HepG2 (cell line): Measurements from ENCODE around the gene PCYT2. TPM values are rescaled to one million over a fixed set of nuclear protein-coding genes. Genes with fewer than 3 reads are reported as not detected.

Experiments used
- ATAC-seq: fragments of 200-7000 bp; cut with Tn5 transposase; 3 replicates; pipeline ENCODE4 v1.9.1; 2020; ENCODE audit warnings: mild to moderate bottlenecking, moderate library complexity
- BruUV-seq: library from RNA; stranded (reverse); fragments of 400-500 nt; replicated peaks from 2 replicates; lab custom pipeline; 2021; lab: Mats Ljungman, UMichigan
- CTCF ChIA-PET: fragments of 300-600 bp; formaldehyde crosslinking; extraction: SDS; loops from one replicate; lab custom pipeline; 2021; ENCODE audit warnings: low total read pairs, inconsistent platforms, low intra/inter-chr PET ratio; lab: Yijun Ruan, JAX
- POLR2A ChIA-PET: fragments of 350-600 bp; sonication (Branson Sonifier 250); formaldehyde crosslinking; loops from one replicate; lab custom pipeline; 2020; ENCODE audit warnings: antibody characterized with exemption, inconsistent platforms; lab: Yijun Ruan, JAX
- DNase-seq: peaks from one replicate; pipeline ENCODE4 v3.0.0-alpha.2; 2015; ENCODE audit warnings: low spot score
- FAIRE-seq: peaks from 3 replicates; lab custom pipeline; 2011; peaks lifted over from hg19 to GRCh38; lab: Jason Lieb, UNC
- H2AFZ ChIP-seq: one replicate; pipeline ENCODE4 v1.6.1; 2011; ENCODE audit warnings: low read length, inconsistent platforms
- H3K27ac ChIP-seq: fragments of 300-600 bp; 3 replicates; pipeline ENCODE4 v1.8.0; 2011; ENCODE audit warnings: mixed run types, mild to moderate bottlenecking, mixed read lengths, low read length, inconsistent platforms; ENCODE audit not compliant: insufficient read depth; ENCODE audit errors: extremely low read length
- H3K27me3 ChIP-seq, 2 experiments: fragments of 200-600 bp in 1 of 2; 2 replicates in 1 of 2; 3 replicates in 1 of 2; pipeline versions ENCODE4 v1.6.0 to v1.8.0; 2011; ENCODE audit warnings: low read length in 2 of 2, mild to moderate bottlenecking in 2 of 2, moderate library complexity in 2 of 2, inconsistent platforms in 1 of 2; ENCODE audit not compliant: insufficient read depth in 2 of 2, control insufficient read depth in 1 of 2
- H3K36me3 ChIP-seq, 2 experiments: fragments of 200-600 bp in 1 of 2; replicated peaks in 1 of 2; 2 replicates in 1 of 2; 3 replicates in 1 of 2; pipeline versions ENCODE4 v1.5.1 to v1.8.0; 2011; ENCODE audit warnings: low read length in 2 of 2, inconsistent platforms in 1 of 2; ENCODE audit not compliant: insufficient read depth in 2 of 2, control insufficient read depth in 1 of 2
- H3K4me1 ChIP-seq: 2 replicates; pipeline ENCODE4 v1.5.1; 2012; ENCODE audit warnings: low read length, inconsistent platforms; ENCODE audit not compliant: insufficient read depth
- H3K4me2 ChIP-seq: 2 replicates; pipeline ENCODE4 v1.6.0; 2011; ENCODE audit warnings: low read depth, low read length, inconsistent platforms
- H3K4me3 ChIP-seq, 3 experiments: fragments of 200-600 bp in 1 of 3; sonication (generic), shearing (Covaris generic) in 1 of 3; replicated peaks in 1 of 3; 2 replicates each; pipeline ENCODE4 v1.5.1; 2011 to 2016; ENCODE audit warnings: low read length in 3 of 3, inconsistent platforms in 2 of 3, low read depth in 2 of 3, mild to moderate bottlenecking in 2 of 3, control low read depth in 1 of 3, mixed read lengths in 1 of 3; ENCODE audit not compliant: insufficient read depth in 1 of 3
- H3K79me2 ChIP-seq: one replicate; pipeline ENCODE4 v1.6.1; 2011; ENCODE audit warnings: low read length, inconsistent platforms; ENCODE audit not compliant: insufficient read depth
- H3K9ac ChIP-seq: 2 replicates; pipeline ENCODE4 v1.6.0; 2011; ENCODE audit warnings: mild to moderate bottlenecking, low read depth, low read length, inconsistent platforms; ENCODE audit not compliant: insufficient read depth
- H3K9me3 ChIP-seq: 2 replicates; pipeline ENCODE4 v1.5.1; 2012; ENCODE audit warnings: mild to moderate bottlenecking, low read length
- H4K20me1 ChIP-seq: 2 replicates; pipeline ENCODE4 v1.6.0; 2011; ENCODE audit warnings: inconsistent platforms, mild to moderate bottlenecking, low read length, moderate library complexity; ENCODE audit not compliant: insufficient read depth
- AGO2 ChIP-seq: fragments of 200-400 bp; formaldehyde crosslinking; optimal IDR thresholded peaks from 2 replicates; pipeline ENCODE3; 2017; ENCODE audit warnings: mild to moderate bottlenecking, low read depth, low read length, moderate library complexity
- CHD2 ChIP-seq: IDR thresholded peaks from 2 replicates; pipeline ENCODE4 v1.6.1; 2011; ENCODE audit warnings: low read depth, low read length, improper control_type of control experiment
- DNMT3B ChIP-seq: conservative IDR thresholded peaks from 2 replicates; pipeline ENCODE4 v1.6.1; 2016; ENCODE audit warnings: missing biosample characterization, control low read depth
- GTF2F1 ChIP-seq: fragments of 150-350 bp; IDR thresholded peaks from 2 replicates; pipeline ENCODE4 v1.6.1; 2014; ENCODE audit warnings: low read length
- HNF4G ChIP-seq, 2 experiments: sonication (generic) in 1 of 2; formaldehyde crosslinking in 1 of 2; IDR thresholded peaks; 2 replicates each; pipeline versions ENCODE4 v1.4.0 to v1.6.1; 2011 to 2020; ENCODE audit warnings: borderline replicate concordance in 2 of 2, low read depth in 2 of 2, mild to moderate bottlenecking in 2 of 2, low read length in 1 of 2, missing genetic modification reagents in 1 of 2, moderate library complexity in 1 of 2
- HNRNPL ChIP-seq: fragments of 200-400 bp; formaldehyde crosslinking; IDR thresholded peaks from 2 replicates; pipeline ENCODE4 v1.6.1; 2017; ENCODE audit warnings: mild to moderate bottlenecking, low read depth, low read length
- JUND ChIP-seq: sonication (generic); formaldehyde crosslinking; IDR thresholded peaks from 2 replicates; pipeline ENCODE4 v1.8.0; 2022; ENCODE audit warnings: mild to moderate bottlenecking, missing genetic modification reagents
- RBFOX2 ChIP-seq: fragments of 200-400 bp; formaldehyde crosslinking; IDR thresholded peaks from 2 replicates; pipeline ENCODE4 v1.6.1; 2017; ENCODE audit warnings: low read depth, mild to moderate bottlenecking, low read length
- ZHX1 ChIP-seq: sonication (generic); formaldehyde crosslinking; IDR thresholded peaks from 2 replicates; pipeline ENCODE4 v1.8.1; 2022; ENCODE audit warnings: low read depth, mild to moderate bottlenecking, missing genetic modification reagents
- ZNF496 ChIP-seq: sonication (generic); formaldehyde crosslinking; IDR thresholded peaks from 2 replicates; pipeline ENCODE4 v1.8.1; 2023; ENCODE audit warnings: mild to moderate bottlenecking, moderate library complexity, missing genetic modification reagents; ENCODE audit not compliant: insufficient replicate concordance
- ZNF850 ChIP-seq: sonication (generic); formaldehyde crosslinking; conservative IDR thresholded peaks from 2 replicates; pipeline ENCODE4 v1.9.0; 2021; ENCODE audit warnings: mild to moderate bottlenecking, missing genetic modification reagents
- WGBS: methylation state at CpG from one replicate; pipeline ENCODE4 v1.1.6; 2017; ENCODE audit warnings: low lambda C conversion rate; 5-methylcytosine and 5-hydroxymethylcytosine counted together
- in situ Hi-C: cut with HindIII; loops from 2 replicates; pipeline ENCODE4 v1.10.0; 2017; ENCODE audit warnings: low pct_unique_long_range_greater_than_20kb; ENCODE audit not compliant: extremely low pct_ligation_motif_present
- intact Hi-C: fragments of 100-400 bp; cut with micrococcal nuclease; formaldehyde crosslinking; loops from one replicate; pipeline ENCODE4 v1.10.0; 2022; ENCODE audit not compliant: unreplicated experiment
- polyA plus RNA-seq, 8 experiments: library from polyadenylated mRNA; depleted of rRNA in 3 of 8; stranded (reverse) in 7 of 8; unstranded in 1 of 8; fragments of >200 nt; fragmentation: Illumina TruSeq in 4 of 8; extraction: Trizol in 4 of 8; gene quantifications; 2 replicates each; pipeline versions ENCODE4 v1.2.1 to v1.2.3, GENCODE V29; 2011 to 2016; ENCODE audit warnings: low read depth in 4 of 8, missing spikeins in 1 of 8, mixed read lengths in 1 of 8; ENCODE audit not compliant: insufficient read depth in 1 of 8
- total RNA-seq, 5 experiments: library from RNA; depleted of rRNA; stranded (reverse); fragments of >200 nt; fragmentation: Illumina TruSeq; extraction: Trizol; gene quantifications; 2 replicates each; pipeline ENCODE4 v1.2.3, GENCODE V29; 2016; ENCODE audit warnings: low read depth in 1 of 5
- TF ChIP-seq, protein P1 (sequence below), 2 experiments: sonication (generic) in 1 of 2; formaldehyde crosslinking in 1 of 2; IDR thresholded peaks; 2 replicates each; pipeline versions ENCODE4 v1.4.0 to v1.6.1; 2018 to 2020; ENCODE audit warnings: missing genetic modification reagents in 2 of 2, borderline replicate concordance in 1 of 2, low read depth in 1 of 2, mild to moderate bottlenecking in 1 of 2, missing biosample characterization in 1 of 2

Gene PCYT2
- total and polyA plus RNA-seq, 2 of the 13 experiments (the other 11 are each of a cell fraction or from before 2014, with no cell fraction given): 147 to 297 TPM

- FAIRE-seq: no peak
- peaks cover 70% of the 10 kb centered on the region for H3K79me2 ChIP-seq
- H4K20me1 ChIP-seq: peaks cover 28% of the 10 kb centered on the region
- no peak overlapping the region for H3K27ac ChIP-seq
- no peak for ATAC-seq
- no peak overlapping the region for H3K4me2 ChIP-seq
- no peak overlapping the region for H3K9ac ChIP-seq
- no peaks in the 10 kb centered on the region for H3K9me3 ChIP-seq
- ChIA-PET CTCF (no interaction called here), POLR2A (interaction anchor here (1.1 to 1.8 kb wide), 3 partner anchors 9 to 100 kb away, joined by 3 read pairs; partner anchors contain the start of gene LRRC45)
- WGBS: 97% methylated on average over 55 of the region's 58 CpGs
- peaks cover 21 to 29% of the 10 kb centered on the region in 2 experiments for H3K36me3 ChIP-seq
- H3K27me3 ChIP-seq: no peaks in the 10 kb centered on the region
- no peak for DNase-seq
- TF ChIP-seq ZNF850 (CRISPR knock-in tag) (no peak), JUND (CRISPR knock-in tag) (no peak), ZHX1 (no peak), CHD2 (no peak), RBFOX2 (peak; percentile 55; the same call in 1 of the 2 replicates), HNRNPL (peak; percentile 33; the same call in 1 of the 2 replicates), HNF4G (IDR thresholded peaks at IDR 0.05; ENCODE audit: borderline replicate concordance, low read depth, low read length) (no peak), HNF4G (CRISPR knock-in tag; IDR thresholded peaks at IDR 0.05; ENCODE audit: borderline replicate concordance, low read depth) (no peak), ZNF496 (CRISPR knock-in tag) (no peak), AGO2 (peak; percentile 64), DNMT3B (CRISPR knock-in tag) (no peak), GTF2F1 (no peak)
- TF ChIP-seq, protein P1, sequence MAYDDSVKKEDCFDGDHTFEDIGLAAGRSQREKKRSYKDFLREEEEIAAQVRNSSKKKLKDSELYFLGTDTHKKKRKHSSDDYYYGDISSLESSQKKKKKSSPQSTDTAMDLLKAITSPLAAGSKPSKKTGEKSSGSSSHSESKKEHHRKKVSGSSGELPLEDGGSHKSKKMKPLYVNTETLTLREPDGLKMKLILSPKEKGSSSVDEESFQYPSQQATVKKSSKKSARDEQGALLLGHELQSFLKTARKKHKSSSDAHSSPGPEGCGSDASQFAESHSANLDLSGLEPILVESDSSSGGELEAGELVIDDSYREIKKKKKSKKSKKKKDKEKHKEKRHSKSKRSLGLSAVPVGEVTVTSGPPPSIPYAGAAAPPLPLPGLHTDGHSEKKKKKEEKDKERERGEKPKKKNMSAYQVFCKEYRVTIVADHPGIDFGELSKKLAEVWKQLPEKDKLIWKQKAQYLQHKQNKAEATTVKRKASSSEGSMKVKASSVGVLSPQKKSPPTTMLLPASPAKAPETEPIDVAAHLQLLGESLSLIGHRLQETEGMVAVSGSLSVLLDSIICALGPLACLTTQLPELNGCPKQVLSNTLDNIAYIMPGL (CRISPR knock-in tag; IDR thresholded peaks at IDR 0.05; ENCODE audit: borderline replicate concordance in 1 of 2, low read depth in 1 of 2): no peak
- intact Hi-C loops (no loop called here), in situ Hi-C loops (no loop called here)
- no peak overlapping the region for H3K4me3 ChIP-seq
- no TSS peak for BruUV-seq
- peaks cover 42% of the 10 kb centered on the region for H3K4me1 ChIP-seq
- H2AFZ ChIP-seq: no peak overlapping the region
These were observed 11.5 kb upstream of the PCYT2 start for GRCh38 chr17:81922566-81923301.
